ENCODE results near the gene SYNGR3.

SYNGR3 gene

DNA sequence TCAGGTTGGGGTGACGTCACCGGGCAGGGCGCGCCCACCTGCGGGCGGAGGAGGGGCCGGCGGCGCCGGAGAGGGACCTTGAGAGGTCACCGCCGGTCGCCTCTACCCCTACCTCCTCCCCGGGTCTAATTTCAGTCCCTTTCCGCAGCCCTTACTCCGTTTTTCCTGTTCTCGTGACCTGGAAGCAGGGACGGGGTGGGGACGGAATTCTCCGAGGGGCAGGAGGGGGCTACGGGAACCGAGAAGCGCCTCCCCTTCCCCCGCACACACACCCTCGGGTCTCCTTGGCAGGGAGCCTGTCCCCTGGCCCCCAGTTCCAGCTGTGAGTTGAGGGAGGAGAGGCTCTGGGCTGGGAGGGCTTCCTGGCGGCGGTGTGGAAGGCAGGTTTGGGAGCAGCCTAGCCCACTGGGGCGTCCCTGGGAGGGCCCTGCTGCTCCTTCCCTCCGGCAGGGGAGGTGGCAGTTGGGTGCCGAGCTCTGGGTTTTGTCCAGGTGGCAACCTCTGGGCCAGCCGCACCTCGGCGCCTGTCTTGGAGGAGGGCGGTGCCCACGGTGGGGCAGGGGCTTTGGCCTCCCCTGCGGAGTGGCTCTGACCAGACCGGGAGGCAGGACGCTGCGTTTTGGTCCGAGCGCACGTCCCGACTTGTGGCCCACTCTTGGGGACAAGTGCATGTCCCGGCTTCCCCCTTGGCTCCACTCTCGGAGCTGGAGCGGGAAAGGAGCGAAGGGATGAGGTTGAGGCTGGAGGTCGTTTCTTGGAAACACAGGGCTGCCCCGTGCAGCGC, 773 bp downstream of the SYNGR3 start:
- TF ChIP-seq, protein P1, sequence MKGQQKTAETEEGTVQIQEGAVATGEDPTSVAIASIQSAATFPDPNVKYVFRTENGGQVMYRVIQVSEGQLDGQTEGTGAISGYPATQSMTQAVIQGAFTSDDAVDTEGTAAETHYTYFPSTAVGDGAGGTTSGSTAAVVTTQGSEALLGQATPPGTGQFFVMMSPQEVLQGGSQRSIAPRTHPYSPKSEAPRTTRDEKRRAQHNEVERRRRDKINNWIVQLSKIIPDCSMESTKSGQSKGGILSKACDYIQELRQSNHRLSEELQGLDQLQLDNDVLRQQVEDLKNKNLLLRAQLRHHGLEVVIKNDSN (IDR thresholded peaks at IDR 0.05) = no peak
- TF ChIP-seq CEBPB (IDR thresholded peaks at IDR 0.05) = no peak
- TF ChIP-seq ZBTB7A (IDR thresholded peaks at IDR 0.05; ENCODE audit: low read depth) = peak; percentile 77; the same call in 1 of the 2 replicates
- no peak for TF ChIP-seq CREB1 (IDR thresholded peaks at IDR 0.05; ENCODE audit: low read depth)
- TF ChIP-seq NFIC (IDR thresholded peaks at IDR 0.05) = no peak
- TF ChIP-seq RAD21 (IDR thresholded peaks at IDR 0.05; ENCODE audit: low read depth) = no peak

DNA sequence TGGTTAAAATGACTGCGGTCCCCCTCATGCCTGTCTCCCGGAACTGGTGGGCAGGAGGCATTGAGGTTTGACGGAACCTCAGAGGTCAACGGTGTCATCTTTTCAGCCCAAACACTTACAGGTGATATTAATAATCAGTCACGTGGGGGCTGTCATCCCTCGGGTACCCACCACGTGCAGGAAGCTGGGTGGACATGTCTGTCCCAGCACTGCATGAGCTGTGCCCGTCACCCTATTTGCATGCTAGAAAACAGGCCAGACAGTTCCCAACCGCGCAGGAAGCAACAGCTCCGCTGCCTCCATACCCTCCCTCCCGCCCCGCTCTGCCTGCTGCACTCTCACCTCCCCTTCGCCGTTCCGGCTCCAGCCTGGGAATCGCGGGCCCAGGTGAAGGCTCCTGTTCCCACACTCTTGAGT, 1.4 kb downstream of the SYNGR3 start:
- no peak for TF ChIP-seq CREB1 (IDR thresholded peaks at IDR 0.05; ENCODE audit: low read depth)
- TF ChIP-seq CEBPB (IDR thresholded peaks at IDR 0.05) = no peak
- TF ChIP-seq RAD21 (IDR thresholded peaks at IDR 0.05; ENCODE audit: low read depth) = no peak
- TF ChIP-seq, protein P2, sequence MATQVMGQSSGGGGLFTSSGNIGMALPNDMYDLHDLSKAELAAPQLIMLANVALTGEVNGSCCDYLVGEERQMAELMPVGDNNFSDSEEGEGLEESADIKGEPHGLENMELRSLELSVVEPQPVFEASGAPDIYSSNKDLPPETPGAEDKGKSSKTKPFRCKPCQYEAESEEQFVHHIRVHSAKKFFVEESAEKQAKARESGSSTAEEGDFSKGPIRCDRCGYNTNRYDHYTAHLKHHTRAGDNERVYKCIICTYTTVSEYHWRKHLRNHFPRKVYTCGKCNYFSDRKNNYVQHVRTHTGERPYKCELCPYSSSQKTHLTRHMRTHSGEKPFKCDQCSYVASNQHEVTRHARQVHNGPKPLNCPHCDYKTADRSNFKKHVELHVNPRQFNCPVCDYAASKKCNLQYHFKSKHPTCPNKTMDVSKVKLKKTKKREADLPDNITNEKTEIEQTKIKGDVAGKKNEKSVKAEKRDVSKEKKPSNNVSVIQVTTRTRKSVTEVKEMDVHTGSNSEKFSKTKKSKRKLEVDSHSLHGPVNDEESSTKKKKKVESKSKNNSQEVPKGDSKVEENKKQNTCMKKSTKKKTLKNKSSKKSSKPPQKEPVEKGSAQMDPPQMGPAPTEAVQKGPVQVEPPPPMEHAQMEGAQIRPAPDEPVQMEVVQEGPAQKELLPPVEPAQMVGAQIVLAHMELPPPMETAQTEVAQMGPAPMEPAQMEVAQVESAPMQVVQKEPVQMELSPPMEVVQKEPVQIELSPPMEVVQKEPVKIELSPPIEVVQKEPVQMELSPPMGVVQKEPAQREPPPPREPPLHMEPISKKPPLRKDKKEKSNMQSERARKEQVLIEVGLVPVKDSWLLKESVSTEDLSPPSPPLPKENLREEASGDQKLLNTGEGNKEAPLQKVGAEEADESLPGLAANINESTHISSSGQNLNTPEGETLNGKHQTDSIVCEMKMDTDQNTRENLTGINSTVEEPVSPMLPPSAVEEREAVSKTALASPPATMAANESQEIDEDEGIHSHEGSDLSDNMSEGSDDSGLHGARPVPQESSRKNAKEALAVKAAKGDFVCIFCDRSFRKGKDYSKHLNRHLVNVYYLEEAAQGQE (IDR thresholded peaks at IDR 0.05; ENCODE audit: low read depth) = no peak
- no peak for TF ChIP-seq NFIC (IDR thresholded peaks at IDR 0.05)
- TF ChIP-seq, protein P3, sequence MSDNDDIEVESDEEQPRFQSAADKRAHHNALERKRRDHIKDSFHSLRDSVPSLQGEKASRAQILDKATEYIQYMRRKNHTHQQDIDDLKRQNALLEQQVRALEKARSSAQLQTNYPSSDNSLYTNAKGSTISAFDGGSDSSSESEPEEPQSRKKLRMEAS (IDR thresholded peaks at IDR 0.05) = no peak
- no peak for TF ChIP-seq EGR1 (IDR thresholded peaks at IDR 0.05)
- no peak for TF ChIP-seq FOXM1 (IDR thresholded peaks at IDR 0.05; ENCODE audit: borderline replicate concordance, low read depth)
- TF ChIP-seq YY1 (IDR thresholded peaks at IDR 0.05; ENCODE audit: low read depth) = no peak
- TF ChIP-seq ZBTB7A (IDR thresholded peaks at IDR 0.05; ENCODE audit: low read depth) = no peak
- TF ChIP-seq, protein P1 (IDR thresholded peaks at IDR 0.05) = no peak
- no peak for TF ChIP-seq TAF1 (IDR thresholded peaks at IDR 0.05; ENCODE audit: low read depth)
- TF ChIP-seq TEAD4 (IDR thresholded peaks at IDR 0.05) = no peak

DNA sequence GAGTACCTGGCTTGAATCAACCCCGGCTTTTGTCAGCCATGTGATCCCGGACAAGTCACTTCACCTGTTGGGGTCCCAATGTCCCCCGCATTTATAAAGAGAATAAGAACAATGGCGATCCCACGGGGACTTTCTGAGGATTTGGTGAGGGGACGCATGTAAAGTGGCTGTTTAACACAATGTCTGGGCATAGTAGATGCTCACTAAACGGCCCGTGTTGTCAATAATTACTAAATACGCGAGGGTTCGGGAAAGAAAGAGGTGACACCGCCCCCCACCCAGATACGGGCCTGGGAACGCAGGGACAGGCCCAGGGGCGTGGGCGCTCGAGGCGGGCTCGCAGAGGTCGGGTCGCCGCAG, 1.8 kb downstream of the SYNGR3 start:
- TF ChIP-seq, protein P1 (IDR thresholded peaks at IDR 0.05) = no peak
- TF ChIP-seq EP300 (IDR thresholded peaks at IDR 0.05; ENCODE audit: borderline replicate concordance) (no peak), RAD21 (IDR thresholded peaks at IDR 0.05; ENCODE audit: low read depth) (no peak), CREB1 (IDR thresholded peaks at IDR 0.05; ENCODE audit: low read depth) (no peak), TCF12 (IDR thresholded peaks at IDR 0.05; ENCODE audit: low read depth) (no peak), CEBPB (IDR thresholded peaks at IDR 0.05) (no peak), ZBTB7A (IDR thresholded peaks at IDR 0.05; ENCODE audit: low read depth) (no peak), TAF1 (IDR thresholded peaks at IDR 0.05; ENCODE audit: low read depth) (no peak), FOXM1 (IDR thresholded peaks at IDR 0.05; ENCODE audit: borderline replicate concordance, low read depth) (no peak), YY1 (IDR thresholded peaks at IDR 0.05; ENCODE audit: low read depth) (no peak), EGR1 (IDR thresholded peaks at IDR 0.05) (no peak), NFIC (IDR thresholded peaks at IDR 0.05) (no peak), TEAD4 (IDR thresholded peaks at IDR 0.05) (no peak)
- TF ChIP-seq, protein P2 (IDR thresholded peaks at IDR 0.05; ENCODE audit: low read depth) = no peak
- TF ChIP-seq, protein P3 (IDR thresholded peaks at IDR 0.05) = no peak

DNA sequence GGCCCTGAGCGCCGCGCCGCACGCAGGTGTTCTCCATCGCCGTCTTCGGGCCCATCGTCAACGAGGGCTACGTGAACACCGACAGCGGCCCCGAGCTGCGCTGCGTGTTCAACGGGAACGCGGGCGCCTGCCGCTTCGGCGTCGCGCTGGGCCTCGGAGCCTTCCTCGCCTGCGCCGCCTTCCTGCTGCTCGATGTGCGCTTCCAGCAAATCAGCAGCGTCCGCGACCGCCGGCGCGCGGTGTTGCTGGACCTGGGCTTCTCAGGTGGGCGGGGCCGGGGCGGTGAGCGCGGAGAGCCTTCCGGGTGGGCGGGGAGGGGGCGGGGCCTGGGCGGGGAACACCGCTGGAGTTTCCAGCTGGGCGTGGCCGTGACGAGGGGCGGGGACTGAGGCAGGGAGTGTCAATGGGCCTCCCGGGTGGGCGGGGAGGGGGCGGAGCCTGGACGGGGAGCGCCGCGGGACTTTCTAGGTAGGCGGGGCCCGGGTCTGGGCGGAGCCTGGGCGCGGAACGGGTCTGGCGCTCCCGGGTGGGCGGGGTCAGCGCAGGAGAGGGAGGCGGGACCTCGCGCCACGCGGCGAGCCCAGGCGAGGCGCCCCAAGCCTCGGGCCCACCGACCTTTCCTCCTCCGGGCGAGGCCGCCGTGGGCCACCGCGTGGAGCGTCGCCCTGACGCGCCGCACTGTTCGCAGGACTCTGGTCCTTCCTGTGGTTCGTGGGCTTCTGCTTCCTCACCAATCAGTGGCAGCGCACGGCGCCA, 2.4 kb downstream of the SYNGR3 start:
- no peak for TF ChIP-seq TEAD4 (IDR thresholded peaks at IDR 0.05)
- no peak for TF ChIP-seq NFIC (IDR thresholded peaks at IDR 0.05)
- no peak for TF ChIP-seq CEBPB (IDR thresholded peaks at IDR 0.05)
- TF ChIP-seq, protein P3 (IDR thresholded peaks at IDR 0.05) = peak; percentile 97
